ENCODE measurements around the gene PTPRK. TPM values are rescaled to one million over a fixed set of nuclear protein-coding genes. Genes with fewer than 3 reads are reported as not detected.

The PTPRK gene
- total and polyA plus RNA-seq, 3 experiments from 2014 or later: 0.74 to 23.0 (median 21.3) TPM

- no peaks in the 10 kb centered on the region for H3K27me3 ChIP-seq (ENCODE audit: insufficient read depth, low read length, poor library complexity, severe bottlenecking)
- ChIA-PET CTCF (no interaction called here), POLR2A (no interaction called here)
- no peaks in the 10 kb centered on the region for H3K4me1 ChIP-seq (ENCODE audit: insufficient read depth, low read length)
- H3K36me3 ChIP-seq (ENCODE audit: insufficient read depth, low read length): no peaks in the 10 kb centered on the region
- H3K27ac Mint-ChIP-seq: no peak overlapping the region
- no peaks in the 10 kb centered on the region for H3K9me3 Mint-ChIP-seq
- H3K4me1 Mint-ChIP-seq: peaks cover 0 to 14% (median 5%) of the 10 kb centered on the region in 3 donors
- H3K27me3 Mint-ChIP-seq: no peaks in the 10 kb centered on the region
- H3K4me3 Mint-ChIP-seq: no peak overlapping the region
- H3K4me3 ChIP-seq (ENCODE audit: low read length): no peak overlapping the region
- no peak overlapping the region for H3K27ac ChIP-seq (ENCODE audit: low read depth, low read length)
- H3K36me3 Mint-ChIP-seq: peaks cover 5 to 14% (median 7%) of the 10 kb centered on the region in 3 donors
- H3K9me3 ChIP-seq (ENCODE audit: low read length): no peaks in the 10 kb centered on the region
- DNase-seq: no peak
Observed at GRCh38 chr6:128057946-128058345, 462.5 kb downstream of the PTPRK start.

- no peak for DNase-seq
- POLR2A ChIA-PET: no interaction called here
- no peaks in the 10 kb centered on the region for H3K36me3 ChIP-seq (ENCODE audit: insufficient read depth, low read length)
- H3K9me3 ChIP-seq (ENCODE audit: low read length): no peaks in the 10 kb centered on the region
- Mint-ChIP-seq H3K4me1 (peaks cover 0 to 14% (median 5%) of the 10 kb centered on the region in 3 donors), H3K27me3 (no peaks in the 10 kb centered on the region), H3K36me3 (peaks cover 5 to 14% (median 7%) of the 10 kb centered on the region in 3 donors), H3K9me3 (no peaks in the 10 kb centered on the region), H3K27ac (peak overlapping the region in 1 of 8 donors; percentile 5), H3K4me3 (no peak overlapping the region)
- CTCF ChIA-PET: interaction anchor here (0.8 kb wide), 1 partner anchor 17 kb away, joined by 3 read pairs; no protein-coding TSS in a partner anchor
- no peak overlapping the region for H3K27ac ChIP-seq (ENCODE audit: low read depth, low read length)
- no peaks in the 10 kb centered on the region for H3K27me3 ChIP-seq (ENCODE audit: insufficient read depth, low read length, poor library complexity, severe bottlenecking)
- H3K4me1 ChIP-seq (ENCODE audit: insufficient read depth, low read length): no peaks in the 10 kb centered on the region
- H3K4me3 ChIP-seq (ENCODE audit: low read length): no peak overlapping the region
Observed at GRCh38 chr6:128057541-128057940, 462.9 kb downstream of the PTPRK start.

DNA sequence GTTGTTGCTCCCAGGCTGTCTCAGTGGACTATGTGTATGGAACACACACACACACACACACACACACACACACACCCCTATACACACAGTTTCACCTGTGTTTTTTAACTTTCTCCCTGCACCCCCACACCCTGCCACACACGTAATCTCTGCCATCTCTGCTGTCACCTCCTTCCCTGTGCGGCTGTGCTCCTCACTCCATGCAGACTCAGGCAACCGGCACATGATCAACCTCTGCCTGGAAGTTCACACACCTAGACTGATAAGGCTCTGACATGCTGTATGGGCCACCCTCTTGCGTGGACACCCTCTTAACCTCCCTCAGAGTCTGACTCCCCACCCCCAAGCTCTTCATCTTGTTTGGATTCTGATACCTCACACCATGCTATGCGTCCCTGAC, 467.3 kb downstream of the PTPRK start:
- Mint-ChIP-seq H3K36me3 (peaks cover 7 to 9% (median 8%) of the 10 kb centered on the region in 3 donors), H3K4me1 (peaks cover 0 to 14% (median 5%) of the 10 kb centered on the region in 3 donors), H3K27ac (no peak overlapping the region), H3K4me3 (no peak overlapping the region), H3K27me3 (no peaks in the 10 kb centered on the region), H3K9me3 (no peaks in the 10 kb centered on the region)
- H3K9me3 ChIP-seq (ENCODE audit: low read length): no peaks in the 10 kb centered on the region
- DNase-seq: no peak
- H3K27me3 ChIP-seq (ENCODE audit: insufficient read depth, low read length, poor library complexity, severe bottlenecking): no peaks in the 10 kb centered on the region
- ChIA-PET CTCF (no interaction called here), POLR2A (no interaction called here)
- no peaks in the 10 kb centered on the region for H3K4me1 ChIP-seq (ENCODE audit: insufficient read depth, low read length)
- H3K4me3 ChIP-seq (ENCODE audit: low read length): no peak overlapping the region
- H3K36me3 ChIP-seq (ENCODE audit: insufficient read depth, low read length): no peaks in the 10 kb centered on the region
- no peak overlapping the region for H3K27ac ChIP-seq (ENCODE audit: low read depth, low read length)

DNA sequence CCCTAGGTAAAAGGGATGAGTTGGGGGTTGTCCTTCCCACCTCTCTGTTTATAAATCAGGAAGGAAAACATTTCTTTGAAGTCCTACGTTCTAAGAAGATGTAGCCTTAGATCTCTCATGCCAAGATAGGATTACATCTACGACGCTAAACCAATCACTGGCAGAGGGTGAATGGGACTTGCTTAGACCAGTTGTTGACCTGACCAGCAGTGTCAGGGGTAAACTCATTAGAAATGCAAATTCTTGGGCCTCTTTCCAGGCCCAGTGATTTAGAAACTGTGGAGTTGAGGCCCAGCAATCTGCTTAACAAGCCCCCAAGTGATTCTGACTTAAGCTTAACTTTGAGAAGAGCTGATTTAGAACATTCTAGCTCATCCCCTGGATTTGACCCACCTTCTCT, 472.4 kb downstream of the PTPRK start:
- Histone ChIP-seq H3K36me3 (ENCODE audit: insufficient read depth, low read length) (no peaks in the 10 kb centered on the region), H3K4me3 (ENCODE audit: low read length) (no peak overlapping the region), H3K27ac (ENCODE audit: low read depth, low read length) (no peak overlapping the region), H3K9me3 (ENCODE audit: low read length) (no peaks in the 10 kb centered on the region), H3K27me3 (ENCODE audit: insufficient read depth, low read length, poor library complexity, severe bottlenecking) (no peaks in the 10 kb centered on the region), H3K4me1 (ENCODE audit: insufficient read depth, low read length) (no peaks in the 10 kb centered on the region)
- no peak overlapping the region for H3K4me3 Mint-ChIP-seq
- POLR2A ChIA-PET: no interaction called here
- H3K36me3 Mint-ChIP-seq: peaks cover 0 to 7% (median 0%) of the 10 kb centered on the region in 3 donors
- H3K4me1 Mint-ChIP-seq: peaks cover 2 to 8% (median 6%) of the 10 kb centered on the region in 3 donors
- DNase-seq: no peak
- CTCF ChIA-PET: no interaction called here
- H3K27me3 Mint-ChIP-seq: no peaks in the 10 kb centered on the region
- H3K9me3 Mint-ChIP-seq: no peaks in the 10 kb centered on the region
- H3K27ac Mint-ChIP-seq: no peak overlapping the region

DNA sequence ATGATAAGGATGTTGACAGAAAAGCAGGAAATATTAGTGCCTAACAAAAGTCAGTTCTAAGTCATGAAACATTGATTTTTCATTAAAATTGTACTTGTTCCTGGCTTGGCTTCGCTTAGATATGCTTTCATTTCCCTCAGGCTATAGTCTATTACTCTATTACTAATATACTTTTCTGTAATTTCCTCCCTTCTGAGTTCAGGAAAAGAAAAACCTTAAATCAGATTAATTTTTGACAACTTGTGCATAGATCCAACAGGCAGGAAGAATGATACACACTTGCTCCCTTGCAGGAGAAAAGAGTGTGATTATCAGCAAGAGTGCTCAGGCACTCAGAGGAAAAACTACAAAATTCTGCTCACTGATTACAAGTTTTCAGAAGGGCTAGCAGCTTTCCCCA, 474.4 kb downstream of the PTPRK start:
- peak overlapping the region in 3 of 8 donors; percentile 18 to 91 (median 21) for H3K27ac Mint-ChIP-seq
- H3K36me3 ChIP-seq (ENCODE audit: insufficient read depth, low read length): no peaks in the 10 kb centered on the region
- no peak for DNase-seq
- no peaks in the 10 kb centered on the region for H3K27me3 Mint-ChIP-seq
- H3K27ac ChIP-seq (ENCODE audit: low read depth, low read length): no peak overlapping the region
- peaks cover 0 to 3% (median 0%) of the 10 kb centered on the region in 5 donors for H3K9me3 Mint-ChIP-seq
- no peaks in the 10 kb centered on the region for H3K4me1 ChIP-seq (ENCODE audit: insufficient read depth, low read length)
- H3K36me3 Mint-ChIP-seq: peaks cover 0 to 13% (median 0%) of the 10 kb centered on the region in 3 donors
- H3K27me3 ChIP-seq (ENCODE audit: insufficient read depth, low read length, poor library complexity, severe bottlenecking): no peaks in the 10 kb centered on the region
- H3K4me3 ChIP-seq (ENCODE audit: low read length): no peak overlapping the region
- H3K9me3 ChIP-seq (ENCODE audit: low read length): no peaks in the 10 kb centered on the region
- peaks cover 2 to 8% (median 5%) of the 10 kb centered on the region in 3 donors for H3K4me1 Mint-ChIP-seq
- ChIA-PET POLR2A (no interaction called here), CTCF (no interaction called here)
- no peak overlapping the region for H3K4me3 Mint-ChIP-seq

- no peaks in the 10 kb centered on the region for H3K27me3 Mint-ChIP-seq
- no peak overlapping the region for H3K4me3 ChIP-seq (ENCODE audit: low read length)
- H3K36me3 Mint-ChIP-seq: peaks cover 2 to 18% (median 6%) of the 10 kb centered on the region in 3 donors
- no peak for DNase-seq
- POLR2A ChIA-PET: no interaction called here
- CTCF ChIA-PET: no interaction called here
- H3K4me1 ChIP-seq (ENCODE audit: insufficient read depth, low read length): no peaks in the 10 kb centered on the region
- no peaks in the 10 kb centered on the region for H3K27me3 ChIP-seq (ENCODE audit: insufficient read depth, low read length, poor library complexity, severe bottlenecking)
- H3K4me1 Mint-ChIP-seq: peaks cover 0 to 9% (median 0%) of the 10 kb centered on the region in 3 donors
- H3K27ac ChIP-seq (ENCODE audit: low read depth, low read length): no peak overlapping the region
- no peaks in the 10 kb centered on the region for H3K36me3 ChIP-seq (ENCODE audit: insufficient read depth, low read length)
- H3K4me3 Mint-ChIP-seq: no peak overlapping the region
- peaks cover 0 to 3% (median 0%) of the 10 kb centered on the region in 5 donors for H3K9me3 Mint-ChIP-seq
- no peak overlapping the region for H3K27ac Mint-ChIP-seq
- no peaks in the 10 kb centered on the region for H3K9me3 ChIP-seq (ENCODE audit: low read length)
Observed at GRCh38 chr6:128039543-128039942, 480.9 kb downstream of the PTPRK start.

DNA sequence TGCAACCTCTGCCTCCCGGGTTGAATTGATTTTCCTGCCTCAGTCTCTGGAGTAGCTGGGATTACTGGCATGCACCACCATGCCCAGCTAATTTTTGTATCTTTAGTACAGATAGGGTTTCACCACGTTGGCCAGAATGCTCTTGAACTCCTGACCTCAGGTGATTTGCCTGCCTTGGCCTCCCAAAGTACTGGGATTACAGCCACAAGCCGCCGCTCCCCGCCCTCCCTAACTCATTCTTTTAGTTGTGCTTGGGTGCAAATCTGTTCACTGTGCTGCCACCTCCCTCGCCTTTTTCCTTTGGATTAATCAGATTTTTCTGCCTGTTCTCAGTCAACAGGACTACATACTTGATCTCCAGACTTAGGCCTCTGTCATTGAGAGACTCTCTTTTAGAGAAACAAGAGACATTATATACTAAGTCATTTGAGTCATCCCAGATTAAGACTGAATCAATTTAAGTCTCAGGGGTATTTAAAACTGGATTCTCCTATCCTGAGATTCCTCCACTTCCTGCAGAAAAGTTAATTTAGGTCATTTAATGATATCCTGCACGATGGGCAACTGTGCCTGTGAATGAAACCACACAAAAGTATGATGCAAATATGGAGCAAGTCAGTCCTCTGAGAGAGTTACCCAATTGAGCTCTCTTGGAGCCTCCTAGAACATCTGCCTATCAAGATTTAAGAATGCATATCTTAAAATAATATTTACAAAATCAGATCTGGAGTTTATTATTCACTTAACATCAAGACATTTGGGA, 483.4 kb downstream of the PTPRK start:
- peaks cover 2 to 12% (median 6%) of the 10 kb centered on the region in 3 donors for H3K36me3 Mint-ChIP-seq
- H3K9me3 Mint-ChIP-seq: peaks cover 0 to 1% (median 0%) of the 10 kb centered on the region in 5 donors
- H3K9me3 ChIP-seq (ENCODE audit: low read length): no peaks in the 10 kb centered on the region
- H3K27me3 Mint-ChIP-seq: peaks cover 0 to under 1% of the 10 kb centered on the region in 2 donors
- H3K4me3 Mint-ChIP-seq: no peak overlapping the region
- ChIA-PET POLR2A (no interaction called here), CTCF (no interaction called here)
- peaks cover 3 to 14% (median 10%) of the 10 kb centered on the region in 3 donors for H3K4me1 Mint-ChIP-seq
- no peaks in the 10 kb centered on the region for H3K36me3 ChIP-seq (ENCODE audit: insufficient read depth, low read length)
- no peaks in the 10 kb centered on the region for H3K4me1 ChIP-seq (ENCODE audit: insufficient read depth, low read length)
- no peak for DNase-seq
- H3K27ac Mint-ChIP-seq: no peak overlapping the region
- no peak overlapping the region for H3K4me3 ChIP-seq (ENCODE audit: low read length)
- H3K27ac ChIP-seq (ENCODE audit: low read depth, low read length): no peak overlapping the region
- H3K27me3 ChIP-seq (ENCODE audit: insufficient read depth, low read length, poor library complexity, severe bottlenecking): no peaks in the 10 kb centered on the region

- POLR2A ChIA-PET: no interaction called here
Observed at GRCh38 chr6:128033156-128033555, 487.2 kb downstream of the PTPRK start.

More at GRCh38 chr6:128033156-128033555, 487.2 kb downstream of the PTPRK start:
- Mint-ChIP-seq H3K27me3 (peaks cover 0 to 2% of the 10 kb centered on the region in 2 donors), H3K4me3 (no peak overlapping the region), H3K4me1 (peaks cover 3 to 23% (median 19%) of the 10 kb centered on the region in 3 donors), H3K9me3 (no peaks in the 10 kb centered on the region), H3K27ac (no peak overlapping the region), H3K36me3 (peaks cover 2 to 10% (median 6%) of the 10 kb centered on the region in 3 donors)
- CTCF ChIA-PET: no interaction called here
- no peaks in the 10 kb centered on the region for H3K4me1 ChIP-seq (ENCODE audit: insufficient read depth, low read length)
- no peak overlapping the region for H3K27ac ChIP-seq (ENCODE audit: low read depth, low read length)
- H3K9me3 ChIP-seq (ENCODE audit: low read length): no peaks in the 10 kb centered on the region
- DNase-seq: no peak
- no peaks in the 10 kb centered on the region for H3K36me3 ChIP-seq (ENCODE audit: insufficient read depth, low read length)
- H3K4me3 ChIP-seq (ENCODE audit: low read length): no peak overlapping the region
- no peaks in the 10 kb centered on the region for H3K27me3 ChIP-seq (ENCODE audit: insufficient read depth, low read length, poor library complexity, severe bottlenecking)

Data from CD8-positive, alpha-beta memory T cell (primary cell).